ENCODE results near the gene PTPRN2.
"Not testable (repeated sequence)": the region's sequence is repeated elsewhere in the genome, so short reads cannot be mapped to it uniquely, and the experiment has no call there.

PTPRN2 gene

GRCh38 chr7:157792241-157793086, 795.2 kb downstream of the PTPRN2 start:
- DNase-seq = no peak

GRCh38 chr7:157791666-157792065, 796.0 kb downstream of the PTPRN2 start:
- DNase-seq = no peak

GRCh38 chr7:157791261-157791660, 796.4 kb downstream of the PTPRN2 start:
- no peak for DNase-seq

GRCh38 chr7:157789942-157790341, 797.7 kb downstream of the PTPRN2 start:
- no peak for DNase-seq

- DNase-seq = no peak
Observed at GRCh38 chr7:157789094-157789493, 798.5 kb downstream of the PTPRN2 start.

GRCh38 chr7:157788573-157788972, 799.0 kb downstream of the PTPRN2 start:
- DNase-seq = no peak

GRCh38 chr7:157787275-157787701, 800.3 kb downstream of the PTPRN2 start:
- DNase-seq = no peak

GRCh38 chr7:157786375-157787274, 801.0 kb downstream of the PTPRN2 start:
- DNase-seq = no peak

GRCh38 chr7:157785486-157786186, 802.0 kb downstream of the PTPRN2 start:
- DNase-seq = peak; percentile 45

GRCh38 chr7:157784979-157785441, 802.6 kb downstream of the PTPRN2 start:
- DNase-seq = no peak

GRCh38 chr7:157784041-157784835, 803.4 kb downstream of the PTPRN2 start:
- no peak for DNase-seq

- DNase-seq = no peak
Observed at GRCh38 chr7:157782041-157782440, 805.6 kb downstream of the PTPRN2 start.

- DNase-seq = no peak
Observed at GRCh38 chr7:157780721-157781120, 806.9 kb downstream of the PTPRN2 start.

- DNase-seq = no peak
Observed at GRCh38 chr7:157780312-157780711, 807.3 kb downstream of the PTPRN2 start.

GRCh38 chr7:157779206-157779605, 808.4 kb downstream of the PTPRN2 start:
- DNase-seq = no peak

- not testable (repeated sequence) for DNase-seq
Observed at GRCh38 chr7:157777194-157777762, 810.3 kb downstream of the PTPRN2 start.

GRCh38 chr7:157775560-157776332, 811.9 kb downstream of the PTPRN2 start:
- no peak for DNase-seq

- DNase-seq = no peak
Observed at GRCh38 chr7:157775021-157775559, 812.5 kb downstream of the PTPRN2 start.

GRCh38 chr7:157774495-157774894, 813.1 kb downstream of the PTPRN2 start:
- no peak for DNase-seq

GRCh38 chr7:157773361-157773760, 814.3 kb downstream of the PTPRN2 start:
- DNase-seq = no peak
